Liver (tissue), 9 donors: ENCODE measurements around the gene NR1D1. TPM values are rescaled to one million over a fixed set of nuclear protein-coding genes. Genes with fewer than 3 reads are reported as not detected.

Source experiments
- DNase-seq: peaks from one replicate; pipeline ENCODE4 v3.0.0-alpha.2; 2017; ENCODE audit warnings: low spot score
- H3K27ac ChIP-seq, 2 donors: one replicate each; pipeline ENCODE4 v1.7.0; 2013; ENCODE audit warnings: inconsistent platforms in 2 of 2, low read length in 2 of 2, control low read depth in 1 of 2, low read depth in 1 of 2, mild to moderate bottlenecking in 1 of 2
- H3K27me3 ChIP-seq, 4 donors: one replicate each; pipeline versions ENCODE4 v1.6.1 to v1.7.0; 2013; ENCODE audit warnings: low read length in 3 of 4, inconsistent platforms in 1 of 4, mild to moderate bottlenecking in 1 of 4, moderate library complexity in 1 of 4; ENCODE audit not compliant: control insufficient read depth in 4 of 4, insufficient read depth in 4 of 4
- H3K36me3 ChIP-seq, 4 donors: one replicate each; pipeline versions ENCODE4 v1.6.1 to v1.7.0; 2013; ENCODE audit warnings: low read length in 3 of 4, mild to moderate bottlenecking in 3 of 4, low read depth in 1 of 4, moderate library complexity in 1 of 4; ENCODE audit not compliant: control insufficient read depth in 4 of 4, insufficient read depth in 3 of 4
- H3K4me1 ChIP-seq, 4 donors: one replicate each; pipeline versions ENCODE4 v1.6.1 to v1.7.0; 2013; ENCODE audit warnings: low read length in 3 of 4, mild to moderate bottlenecking in 3 of 4, moderate library complexity in 1 of 4; ENCODE audit not compliant: control insufficient read depth in 4 of 4, insufficient read depth in 4 of 4
- H3K4me3 ChIP-seq, 3 donors: one replicate each; pipeline versions ENCODE4 v1.6.1 to v1.7.0; 2013; ENCODE audit warnings: low read length in 3 of 3, control low read depth in 1 of 3, low read depth in 1 of 3, mild to moderate bottlenecking in 1 of 3
- H3K9ac ChIP-seq, 2 donors: one replicate each; pipeline ENCODE4 v1.7.0; 2013; ENCODE audit warnings: low read length in 2 of 2, mild to moderate bottlenecking in 2 of 2, moderate library complexity in 2 of 2, control low read depth in 1 of 2, low read depth in 1 of 2
- H3K9me3 ChIP-seq, 4 donors: one replicate each; pipeline versions ENCODE4 v1.6.1 to v1.7.0; 2013; ENCODE audit warnings: low read length in 3 of 4; ENCODE audit not compliant: control insufficient read depth in 4 of 4
- FOXA1 ChIP-seq: IDR thresholded peaks from 2 replicates; pipeline ENCODE4 v1.6.1; 2016; ENCODE audit warnings: antibody characterized with exemption
- FOXA2 ChIP-seq: IDR thresholded peaks from 2 replicates; pipeline ENCODE4 v1.6.1; 2016; ENCODE audit warnings: antibody characterized with exemption
- GABPA ChIP-seq, 2 donors: IDR thresholded peaks in 1 of 2; conservative IDR thresholded peaks in 1 of 2; 2 replicates each; pipeline ENCODE4 v1.6.1; 2016; ENCODE audit warnings: antibody characterized with exemption in 2 of 2, mild to moderate bottlenecking in 1 of 2, moderate library complexity in 1 of 2
- HNF4A ChIP-seq, 2 donors: conservative IDR thresholded peaks; 2 replicates each; pipeline ENCODE4 v1.6.1; 2016; ENCODE audit warnings: antibody characterized with exemption in 2 of 2, mild to moderate bottlenecking in 2 of 2
- JUND ChIP-seq, 2 donors: IDR thresholded peaks; 2 replicates each; pipeline ENCODE4 v1.6.1; 2016; ENCODE audit warnings: antibody characterized with exemption in 2 of 2
- NR2F2 ChIP-seq: IDR thresholded peaks from 2 replicates; pipeline ENCODE4 v1.6.1; 2016; ENCODE audit warnings: antibody characterized with exemption
- RAD21 ChIP-seq, 2 donors: IDR thresholded peaks; 2 replicates each; pipeline ENCODE4 v1.6.1; 2016; ENCODE audit warnings: antibody characterized with exemption in 2 of 2, mild to moderate bottlenecking in 2 of 2
- RXRA ChIP-seq, 2 donors: IDR thresholded peaks; 2 replicates each; pipeline ENCODE4 v1.6.1; 2017 to 2018; ENCODE audit warnings: antibody characterized with exemption in 2 of 2, mild to moderate bottlenecking in 1 of 2
- TAF1 ChIP-seq: conservative IDR thresholded peaks from 2 replicates; pipeline ENCODE4 v1.6.1; 2016; ENCODE audit warnings: antibody characterized with exemption, mild to moderate bottlenecking
- WGBS: extraction: QIAGEN DNeasy Blood & Tissue Kit; methylation state at CpG from one replicate; pipeline ENCODE4 v1.1.7; 2013; 5-methylcytosine and 5-hydroxymethylcytosine counted together
- polyA plus RNA-seq, 2 donors: library from polyadenylated mRNA; stranded (reverse) in 1 of 2; unstranded in 1 of 2; fragments of 200-250 nt in 1 of 2; fragments of >200 nt in 1 of 2; fragmentation: Nextera tagmentation in 1 of 2; extraction: Ambion mirVana in 1 of 2; gene quantifications; one replicate each; pipeline versions ENCODE4 v1.2.1 to v1.2.3, GENCODE V29; 2013 to 2015
- total RNA-seq, 2 donors: library from RNA; depleted of rRNA; stranded (reverse); fragments of >200 nt; gene quantifications; one replicate each; pipeline ENCODE4 v1.2.3, GENCODE V29; 2014
- TF ChIP-seq, protein P1 (sequence below): IDR thresholded peaks from 2 replicates; pipeline ENCODE4 v1.6.1; 2016; ENCODE audit warnings: antibody characterized with exemption
- TF ChIP-seq, protein P2 (sequence below): fragments of 150-350 bp; IDR thresholded peaks from 2 replicates; pipeline ENCODE4 v1.5.1; 2017; ENCODE audit warnings: improper control_type of control experiment, low read depth, low read length; ENCODE audit not compliant: missing input control
- TF ChIP-seq, protein P3 (sequence below): IDR thresholded peaks from 2 replicates; pipeline ENCODE4 v1.6.1; 2016; ENCODE audit warnings: antibody characterized with exemption
- donor health status: healthy.
- donor health status: healthy.
- donor health status: healthy.
- donor health status: healthy.
- donor health status: healthy.

NR1D1 gene
- total and polyA plus RNA-seq, 4 donors, result 0.84 to 13.7 (median 5.6) TPM

DNA sequence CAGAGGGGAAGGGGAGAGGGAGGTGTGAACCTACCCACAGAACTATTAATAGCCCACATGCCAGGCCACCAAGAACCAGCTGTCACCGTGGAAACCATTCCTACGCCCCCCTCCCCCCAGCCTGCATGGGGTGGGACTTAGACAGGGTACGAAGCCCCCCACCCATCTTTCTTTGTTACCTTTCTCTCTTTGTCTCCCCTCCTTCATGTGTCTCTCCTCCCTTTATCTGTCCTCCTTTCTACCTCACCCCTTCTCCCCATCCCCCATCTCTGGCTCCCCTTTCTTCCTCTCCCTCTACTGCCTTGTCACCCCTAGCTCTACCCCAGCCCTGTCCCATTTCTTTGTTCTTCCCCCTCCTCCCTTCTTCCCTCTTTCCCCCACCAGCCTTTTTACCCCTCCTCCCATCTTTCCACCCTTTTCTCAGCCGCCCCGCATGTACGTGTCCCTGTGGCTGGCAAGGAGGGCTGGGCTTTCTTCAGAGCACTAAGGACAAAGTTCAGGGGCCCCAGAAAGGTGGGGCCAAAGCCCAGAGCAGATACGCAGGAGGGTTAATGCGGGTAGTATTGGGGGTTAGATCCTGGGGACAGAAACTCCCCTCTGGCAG lies 29.6 kb downstream of the NR1D1 start (continued):
- TF ChIP-seq, protein P1, sequence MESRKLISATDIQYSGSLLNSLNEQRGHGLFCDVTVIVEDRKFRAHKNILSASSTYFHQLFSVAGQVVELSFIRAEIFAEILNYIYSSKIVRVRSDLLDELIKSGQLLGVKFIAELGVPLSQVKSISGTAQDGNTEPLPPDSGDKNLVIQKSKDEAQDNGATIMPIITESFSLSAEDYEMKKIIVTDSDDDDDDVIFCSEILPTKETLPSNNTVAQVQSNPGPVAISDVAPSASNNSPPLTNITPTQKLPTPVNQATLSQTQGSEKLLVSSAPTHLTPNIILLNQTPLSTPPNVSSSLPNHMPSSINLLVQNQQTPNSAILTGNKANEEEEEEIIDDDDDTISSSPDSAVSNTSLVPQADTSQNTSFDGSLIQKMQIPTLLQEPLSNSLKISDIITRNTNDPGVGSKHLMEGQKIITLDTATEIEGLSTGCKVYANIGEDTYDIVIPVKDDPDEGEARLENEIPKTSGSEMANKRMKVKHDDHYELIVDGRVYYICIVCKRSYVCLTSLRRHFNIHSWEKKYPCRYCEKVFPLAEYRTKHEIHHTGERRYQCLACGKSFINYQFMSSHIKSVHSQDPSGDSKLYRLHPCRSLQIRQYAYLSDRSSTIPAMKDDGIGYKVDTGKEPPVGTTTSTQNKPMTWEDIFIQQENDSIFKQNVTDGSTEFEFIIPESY, result no peak
- TF ChIP-seq, protein P2, sequence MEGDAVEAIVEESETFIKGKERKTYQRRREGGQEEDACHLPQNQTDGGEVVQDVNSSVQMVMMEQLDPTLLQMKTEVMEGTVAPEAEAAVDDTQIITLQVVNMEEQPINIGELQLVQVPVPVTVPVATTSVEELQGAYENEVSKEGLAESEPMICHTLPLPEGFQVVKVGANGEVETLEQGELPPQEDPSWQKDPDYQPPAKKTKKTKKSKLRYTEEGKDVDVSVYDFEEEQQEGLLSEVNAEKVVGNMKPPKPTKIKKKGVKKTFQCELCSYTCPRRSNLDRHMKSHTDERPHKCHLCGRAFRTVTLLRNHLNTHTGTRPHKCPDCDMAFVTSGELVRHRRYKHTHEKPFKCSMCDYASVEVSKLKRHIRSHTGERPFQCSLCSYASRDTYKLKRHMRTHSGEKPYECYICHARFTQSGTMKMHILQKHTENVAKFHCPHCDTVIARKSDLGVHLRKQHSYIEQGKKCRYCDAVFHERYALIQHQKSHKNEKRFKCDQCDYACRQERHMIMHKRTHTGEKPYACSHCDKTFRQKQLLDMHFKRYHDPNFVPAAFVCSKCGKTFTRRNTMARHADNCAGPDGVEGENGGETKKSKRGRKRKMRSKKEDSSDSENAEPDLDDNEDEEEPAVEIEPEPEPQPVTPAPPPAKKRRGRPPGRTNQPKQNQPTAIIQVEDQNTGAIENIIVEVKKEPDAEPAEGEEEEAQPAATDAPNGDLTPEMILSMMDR, result no peak

DNA sequence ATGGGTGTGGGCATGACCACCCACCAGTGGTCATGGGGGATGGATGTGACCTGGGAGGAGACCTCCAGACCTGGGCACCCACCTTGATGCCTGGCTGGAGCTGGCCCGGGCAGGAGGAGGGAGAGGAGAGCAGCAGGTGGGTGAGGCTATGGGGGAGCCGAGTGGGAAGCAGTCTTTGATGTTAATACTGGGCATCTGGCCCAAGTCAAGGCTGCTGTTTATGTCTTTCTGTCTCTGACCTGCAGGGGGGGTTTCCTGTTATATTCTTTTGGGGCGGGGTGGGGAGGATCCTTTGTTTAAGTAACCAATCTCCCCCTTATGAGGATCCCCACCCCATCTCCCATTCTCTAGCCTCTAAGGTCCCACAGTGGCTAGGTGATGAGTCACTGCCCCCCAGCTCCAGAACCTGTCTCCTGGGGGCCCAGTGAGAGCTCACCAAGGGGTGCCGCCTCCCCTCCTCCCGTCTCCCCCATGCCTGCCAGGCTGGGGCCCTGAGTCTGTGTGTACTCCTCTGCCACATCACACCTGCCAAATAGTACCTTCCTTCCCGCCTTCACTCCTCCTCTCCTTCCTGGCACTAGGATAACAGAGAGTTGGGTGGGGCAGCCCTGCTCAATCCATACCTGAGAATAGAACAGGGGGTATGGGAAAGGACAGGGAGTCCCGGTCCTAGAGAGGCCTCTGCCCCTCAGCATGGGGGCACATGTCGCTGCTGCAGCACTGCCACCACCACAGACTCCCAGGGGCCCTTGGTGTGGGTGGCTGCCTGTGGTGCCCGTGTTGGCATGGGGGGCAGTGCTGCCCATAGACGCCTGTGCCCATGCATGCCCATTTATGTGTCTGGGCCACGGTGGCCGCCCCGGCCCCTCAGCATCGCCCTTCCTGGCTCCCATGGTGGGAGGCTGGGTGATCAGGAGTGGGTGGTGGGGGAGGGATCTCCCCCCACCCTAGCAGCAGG lies 30.4 kb downstream of the NR1D1 start:
- Histone ChIP-seq H3K4me3 (no peak overlapping the region), H3K27me3 (no peaks in the 10 kb centered on the region), H3K4me1 (peaks cover 23 to 70% (median 45%) of the 10 kb centered on the region in 4 donors), H3K36me3 (no peaks in the 10 kb centered on the region), H3K9me3 (no peaks in the 10 kb centered on the region), H3K9ac (no peak overlapping the region), H3K27ac (peak overlapping the region; percentile 28 to 50)
- DNase-seq, result no peak
- no peak for TF ChIP-seq NR2F2
- TF ChIP-seq, protein P3, sequence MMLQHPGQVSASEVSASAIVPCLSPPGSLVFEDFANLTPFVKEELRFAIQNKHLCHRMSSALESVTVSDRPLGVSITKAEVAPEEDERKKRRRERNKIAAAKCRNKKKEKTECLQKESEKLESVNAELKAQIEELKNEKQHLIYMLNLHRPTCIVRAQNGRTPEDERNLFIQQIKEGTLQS, result no peak
- TF ChIP-seq, protein P2, result no peak
- TF ChIP-seq RXRA (IDR thresholded peaks at IDR 0.05), result no peak
- no peak for TF ChIP-seq FOXA2
- TF ChIP-seq HNF4A (conservative IDR thresholded peaks at IDR 0.05), result no peak
- no peak for TF ChIP-seq FOXA1
- TF ChIP-seq GABPA (IDR thresholded peaks at IDR 0.05 in 1 of 2, conservative IDR thresholded peaks at IDR 0.05 in 1 of 2), result no peak
- TF ChIP-seq RAD21 (IDR thresholded peaks at IDR 0.05), result no peak
- TF ChIP-seq TAF1, result no peak
- no peak for TF ChIP-seq JUND (IDR thresholded peaks at IDR 0.05)
- 62% methylated on average over 14 of the region's 14 CpGs for WGBS
